GM18867 (cell line): ENCODE results near the gene RPUSD2.

ENCODE experiments used
- ATAC-seq: cut with Tn5 transposase; IDR thresholded peaks from one replicate; pipeline ENCODE4 v1.9.1; 2021; ENCODE audit warnings: mild to moderate bottlenecking, moderate library complexity; ENCODE audit not compliant: unreplicated experiment

The RPUSD2 gene

DNA sequence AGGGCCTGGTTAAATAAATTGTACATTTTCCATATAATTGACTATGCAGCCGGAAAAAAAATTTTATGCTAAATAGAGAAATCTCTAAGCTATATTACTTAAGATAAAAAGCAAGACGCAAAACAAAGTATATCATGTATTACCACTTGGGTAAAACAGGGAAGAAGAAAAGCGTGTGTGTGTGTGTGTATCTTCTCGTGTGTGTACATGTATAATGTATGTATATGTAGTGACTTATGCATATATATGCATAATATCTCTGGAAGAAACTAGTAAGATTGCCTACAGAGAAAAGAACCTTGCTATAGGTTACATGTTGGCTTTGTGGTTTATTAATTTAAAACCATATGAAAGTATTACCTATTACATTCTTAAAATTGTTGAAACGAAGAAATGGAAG is 44.0 kb downstream of the RPUSD2 start:
- no peak for ATAC-seq

DNA sequence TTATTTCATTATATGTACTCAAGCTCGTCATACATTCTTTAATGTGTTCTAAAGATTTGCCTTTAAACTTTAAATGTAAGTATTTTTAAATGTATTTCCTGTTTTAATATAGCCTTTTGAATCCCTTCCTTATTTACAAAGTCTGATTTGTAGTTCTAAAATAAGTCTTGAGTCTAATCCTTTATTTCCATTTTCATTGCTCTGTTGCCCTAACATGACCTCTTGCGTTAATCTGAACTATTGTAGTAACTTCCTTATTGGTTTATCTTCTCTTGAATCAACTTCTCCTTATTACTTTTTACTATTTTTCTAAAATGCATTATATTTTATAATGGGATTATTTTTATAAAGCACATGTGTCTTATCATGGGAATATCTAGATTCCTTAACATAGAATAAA is 48.9 kb downstream of the RPUSD2 start:
- ATAC-seq = no peak

DNA sequence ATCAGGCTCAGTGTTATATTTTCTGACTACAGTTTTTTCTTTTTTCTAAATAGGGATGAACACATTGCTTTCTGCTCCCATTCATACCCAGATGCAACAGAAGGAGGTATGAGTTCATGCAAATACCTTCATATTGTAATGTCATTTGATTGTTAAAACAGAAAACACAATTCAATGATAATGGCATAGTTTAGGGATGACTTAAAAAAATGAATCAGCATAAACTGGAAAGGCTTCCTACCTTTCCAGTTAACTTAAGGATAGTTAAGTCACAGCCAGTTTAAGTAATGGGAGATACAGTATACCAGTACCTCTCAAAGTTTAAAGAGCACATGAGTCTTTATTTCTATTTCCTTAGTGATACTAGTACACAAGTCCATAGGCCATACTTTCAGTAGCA is 49.8 kb downstream of the RPUSD2 start:
- no peak for ATAC-seq

DNA sequence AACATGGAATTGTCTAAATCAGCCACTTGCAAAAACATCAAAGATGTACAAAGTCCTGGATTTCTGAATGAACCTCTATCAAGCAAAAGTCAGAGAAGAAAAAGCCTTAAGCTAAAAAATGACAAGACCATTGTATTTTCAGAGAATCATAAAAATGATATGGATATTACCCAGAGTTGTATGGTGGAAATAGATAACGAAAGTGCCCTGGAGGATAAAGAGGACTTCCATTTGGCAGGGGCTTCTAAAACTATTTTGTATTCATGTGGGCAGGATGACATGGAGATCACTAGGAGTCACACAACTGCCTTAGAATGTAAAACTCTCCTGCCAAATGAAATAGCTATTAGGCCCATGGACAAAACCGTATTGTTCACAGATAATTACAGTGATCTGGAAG is 54.3 kb downstream of the RPUSD2 start:
- no peak for ATAC-seq
